ENCODE data around the gene DEFB125. TPM values are rescaled to one million over a fixed set of nuclear protein-coding genes. Genes with fewer than 3 reads are reported as not detected.

Gene DEFB125, protein sequence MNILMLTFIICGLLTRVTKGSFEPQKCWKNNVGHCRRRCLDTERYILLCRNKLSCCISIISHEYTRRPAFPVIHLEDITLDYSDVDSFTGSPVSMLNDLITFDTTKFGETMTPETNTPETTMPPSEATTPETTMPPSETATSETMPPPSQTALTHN
- total RNA-seq (not detected in 2 replicates), polyA plus RNA-seq (not detected in 2 replicates), polyA minus RNA-seq (not detected in 2 replicates), Bru-seq, nascent RNA (not detected), BruChase-seq, experiment 1, labeled RNA remaining after a 6-hour chase (not detected), BruChase-seq, experiment 2, labeled RNA remaining after a 2-hour chase (not detected)
- polyA plus RNA-seq (2011; cell fraction: cytosol; rRNA removed), result not detected in 2 replicates
- polyA plus RNA-seq (2011; cell fraction: nucleus; rRNA removed), result not detected in 2 replicates
- not detected in 2 replicates for polyA plus RNA-seq (2012)
- not detected for polyA minus RNA-seq (2011; cell fraction: cytosol; rRNA and poly(A)+ RNA removed)
- polyA minus RNA-seq (2011; cell fraction: nucleus; rRNA and poly(A)+ RNA removed), result not detected in 2 replicates
- long read RNA-seq, result 0 reads

GRCh38 chr20:87401-87800 lies at the start of gene DEFB125:
Gene DEFB125, plus strand, starts transcription at chr20:87672. Its CDS starts 38 bp downstream, at chr20:87710.
- Histone ChIP-seq H4K20me1 (replicated peaks; ENCODE audit: control insufficient read depth, extremely low read depth, insufficient read depth, low read length) (no peaks in the 10 kb centered on the region), H3K4me3 (replicated peaks in 1 of 3; ENCODE audit: insufficient read depth in 1 of 3, low read depth in 1 of 3, low read length in 3 of 3) (no peak within 1 kb of the TSS), H3K9ac (replicated peaks; ENCODE audit: extremely low read depth, insufficient read depth, low read length) (no peak within 1 kb of the TSS), H3K4me2 (ENCODE audit: insufficient read depth, low read length) (no peak within 1 kb of the TSS), H3K36me3 (ENCODE audit: control insufficient read depth in 2 of 2, extremely low read depth in 1 of 2, insufficient read depth in 2 of 2, low read length in 2 of 2) (no peaks in the 10 kb centered on the region), H3K27me3 (ENCODE audit: control insufficient read depth in 2 of 2, insufficient read depth in 2 of 2, low read length in 2 of 2) (peaks cover 0 to 4% of the 10 kb centered on the region in 2 experiments), H2AFZ (ENCODE audit: low read depth, low read length) (no peak within 1 kb of the TSS), H3K9me1 (replicated peaks; ENCODE audit: control insufficient read depth, extremely low read depth, insufficient read depth, low read length) (no peaks in the 10 kb centered on the region), H3K79me2 (ENCODE audit: control insufficient read depth, insufficient read depth, low read length) (no peaks in the 10 kb centered on the region), H3K4me1 (ENCODE audit: control insufficient read depth, extremely low read depth, insufficient read depth, low read length) (no peaks in the 10 kb centered on the region), H3K27ac (ENCODE audit: insufficient read depth, low read depth, low read length) (no peak within 1 kb of the TSS), H3K9me3 (replicated peaks; ENCODE audit: control insufficient read depth, insufficient read depth, low read length) (no peaks in the 10 kb centered on the region)
- no TSS peak for BruUV-seq (replicated peaks)
- DNase-seq (ENCODE audit: low read depth, low spot score), result no peak
- no peak for FAIRE-seq
- no peak for TF ChIP-seq MYC (IDR thresholded peaks at IDR 0.05; ENCODE audit: low read depth, low read length)
- TF ChIP-seq GATA2 (IDR thresholded peaks at IDR 0.05; ENCODE audit: insufficient read depth, insufficient read length, low read depth, low read length), result no peak
- TF ChIP-seq JUN (IDR thresholded peaks at IDR 0.05; ENCODE audit: borderline replicate concordance, insufficient read depth, insufficient read length, low read depth), result no peak
- no peak for TF ChIP-seq POLR2A (IDR thresholded peaks at IDR 0.05; ENCODE audit: low read depth, low read length)
- no peak for TF ChIP-seq EZH2 (IDR thresholded peaks at IDR 0.05; ENCODE audit: borderline replicate concordance, low read depth, low read length, severe bottlenecking)
- TF ChIP-seq, protein P1, sequence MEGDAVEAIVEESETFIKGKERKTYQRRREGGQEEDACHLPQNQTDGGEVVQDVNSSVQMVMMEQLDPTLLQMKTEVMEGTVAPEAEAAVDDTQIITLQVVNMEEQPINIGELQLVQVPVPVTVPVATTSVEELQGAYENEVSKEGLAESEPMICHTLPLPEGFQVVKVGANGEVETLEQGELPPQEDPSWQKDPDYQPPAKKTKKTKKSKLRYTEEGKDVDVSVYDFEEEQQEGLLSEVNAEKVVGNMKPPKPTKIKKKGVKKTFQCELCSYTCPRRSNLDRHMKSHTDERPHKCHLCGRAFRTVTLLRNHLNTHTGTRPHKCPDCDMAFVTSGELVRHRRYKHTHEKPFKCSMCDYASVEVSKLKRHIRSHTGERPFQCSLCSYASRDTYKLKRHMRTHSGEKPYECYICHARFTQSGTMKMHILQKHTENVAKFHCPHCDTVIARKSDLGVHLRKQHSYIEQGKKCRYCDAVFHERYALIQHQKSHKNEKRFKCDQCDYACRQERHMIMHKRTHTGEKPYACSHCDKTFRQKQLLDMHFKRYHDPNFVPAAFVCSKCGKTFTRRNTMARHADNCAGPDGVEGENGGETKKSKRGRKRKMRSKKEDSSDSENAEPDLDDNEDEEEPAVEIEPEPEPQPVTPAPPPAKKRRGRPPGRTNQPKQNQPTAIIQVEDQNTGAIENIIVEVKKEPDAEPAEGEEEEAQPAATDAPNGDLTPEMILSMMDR (IDR thresholded peaks at IDR 0.05; ENCODE audit: extremely low read depth in 1 of 2, insufficient read depth in 1 of 2, low read depth in 1 of 2, low read length in 2 of 2), result no peak
- TF ChIP-seq POLR2AphosphoS5 (IDR thresholded peaks at IDR 0.05; ENCODE audit: insufficient read depth, low read depth, low read length), result no peak
- dilution Hi-C loops (cut with MboI; ENCODE audit: extremely low pct_ligation_motif_present, low sequenced_read_pairs) (no loop called here), intact Hi-C loops (cut with micrococcal nuclease) (no loop called here)
- CTCF ChIA-PET, result no interaction called here
- POLR2A ChIA-PET, result no interaction called here
